IMR-90 (cell line): ENCODE results near the gene ETF1. TPM values are rescaled to one million over a fixed set of nuclear protein-coding genes. Genes with fewer than 3 reads are reported as not detected.
A peak's percentile ranks its signal among the peaks of the same experiment; 100 is the strongest.

Experiments
- ATAC-seq: fragments of 200-7000 bp; cut with Tn5 transposase; 2 replicates; pipeline ENCODE4 v1.9.1; 2020; ENCODE audit warnings: low read depth, mild to moderate bottlenecking, moderate library complexity
- BruUV-seq: library from RNA; stranded (reverse); fragments of 400-500 nt; replicated peaks from 2 replicates; lab custom pipeline; 2021; lab: Mats Ljungman, UMichigan
- CTCF ChIA-PET: fragments of 300-600 bp; formaldehyde crosslinking; extraction: SDS; loops from one replicate; lab custom pipeline; 2021; ENCODE audit warnings: antibody characterized with exemption; lab: Yijun Ruan, JAX
- POLR2A ChIA-PET: fragments of 300-600 bp; sonication (Branson Sonifier 250); formaldehyde crosslinking; loops from one replicate; lab custom pipeline; 2022; ENCODE audit warnings: antibody characterized with exemption; ENCODE audit not compliant: unreplicated experiment; lab: Charles Lee
- DNase-seq: peaks from one replicate; pipeline ENCODE4 v3.0.0; 2013
- H2AFZ ChIP-seq: replicated peaks from 2 replicates; pipeline ENCODE3; 2013; ENCODE audit warnings: low read length, mild to moderate bottlenecking; ENCODE audit not compliant: poor library complexity
- H2AK5ac ChIP-seq: 2 replicates; pipeline ENCODE4 v1.6.1; 2013; ENCODE audit warnings: low read depth, low read length, inconsistent platforms
- H2AK9ac ChIP-seq: replicated peaks from 2 replicates; pipeline ENCODE3; 2013; ENCODE audit warnings: mild to moderate bottlenecking, low read depth, low read length, moderate library complexity; ENCODE audit not compliant: poor library complexity
- H2BK120ac ChIP-seq: 2 replicates; pipeline ENCODE4 v1.6.1; 2013; ENCODE audit warnings: low read depth, low read length, inconsistent platforms
- H2BK15ac ChIP-seq: 3 replicates; pipeline ENCODE4 v1.6.1; 2013; ENCODE audit warnings: low read depth, low read length, inconsistent platforms
- H2BK20ac ChIP-seq: 2 replicates; pipeline ENCODE4 v1.6.1; 2013; ENCODE audit warnings: low read depth, mild to moderate bottlenecking, inconsistent platforms, low read length, moderate library complexity
- H2BK5ac ChIP-seq: 2 replicates; pipeline ENCODE4 v1.6.1; 2013; ENCODE audit warnings: mild to moderate bottlenecking, low read depth, low read length, inconsistent platforms; ENCODE audit not compliant: poor library complexity, severe bottlenecking
- H3K14ac ChIP-seq: replicated peaks from 2 replicates; pipeline ENCODE4 v1.6.1; 2013; ENCODE audit warnings: low read depth, low read length, inconsistent platforms
- H3K18ac ChIP-seq: 2 replicates; pipeline ENCODE4 v1.6.1; 2013; ENCODE audit warnings: low read depth, low read length, control low read depth
- H3K23ac ChIP-seq: 2 replicates; pipeline ENCODE4 v1.6.1; 2013; ENCODE audit warnings: low read depth, low read length, inconsistent platforms
- H3K27ac ChIP-seq: 2 replicates; pipeline ENCODE4 v1.5.1; 2013; ENCODE audit warnings: mild to moderate bottlenecking, control low read depth, low read length; ENCODE audit not compliant: insufficient read depth
- H3K27me3 ChIP-seq: 2 replicates; pipeline ENCODE4 v1.6.1; 2013; ENCODE audit warnings: low read length; ENCODE audit not compliant: control insufficient read depth, insufficient read depth
- H3K36me3 ChIP-seq: 2 replicates; pipeline ENCODE4 v1.6.1; 2013; ENCODE audit warnings: low read length, mixed read lengths; ENCODE audit not compliant: control insufficient read depth, insufficient read depth
- H3K4ac ChIP-seq: 2 replicates; pipeline ENCODE4 v1.6.1; 2013; ENCODE audit warnings: low read depth, low read length, inconsistent platforms
- H3K4me1 ChIP-seq: 2 replicates; pipeline ENCODE4 v1.6.1; 2013; ENCODE audit warnings: low read length, mixed read lengths; ENCODE audit not compliant: control insufficient read depth, insufficient read depth
- H3K4me2 ChIP-seq: 2 replicates; pipeline ENCODE4 v1.6.1; 2013; ENCODE audit warnings: low read depth, mild to moderate bottlenecking, control low read depth, low read length, moderate library complexity
- H3K4me3 ChIP-seq: 2 replicates; pipeline ENCODE4 v1.5.1; 2013; ENCODE audit warnings: low read depth, mild to moderate bottlenecking, control low read depth, low read length, moderate library complexity; ENCODE audit not compliant: insufficient read depth
- H3K56ac ChIP-seq: 2 replicates; pipeline ENCODE4 v1.6.1; 2013; ENCODE audit warnings: low read length, inconsistent platforms; ENCODE audit not compliant: insufficient read depth; ENCODE audit errors: extremely low read depth
- H3K79me1 ChIP-seq, 2 experiments: 2 replicates each; pipeline ENCODE4 v1.6.1; 2013; ENCODE audit warnings: low read length in 2 of 2, inconsistent platforms in 1 of 2, low read depth in 1 of 2
- H3K9ac ChIP-seq: 2 replicates; pipeline ENCODE4 v1.6.1; 2013; ENCODE audit warnings: low read depth, low read length, control low read depth
- H3K9me1 ChIP-seq: 2 replicates; pipeline ENCODE4 v1.6.1; 2013; ENCODE audit warnings: low read length, inconsistent platforms; ENCODE audit not compliant: insufficient read depth
- H3K9me3 ChIP-seq: 2 replicates; pipeline ENCODE4 v1.6.1; 2013; ENCODE audit warnings: low read length; ENCODE audit not compliant: control insufficient read depth, insufficient read depth
- H4K20me1 ChIP-seq: 2 replicates; pipeline ENCODE4 v1.6.1; 2013; ENCODE audit warnings: low read length, inconsistent platforms; ENCODE audit not compliant: insufficient read depth
- H4K5ac ChIP-seq: 2 replicates; pipeline ENCODE4 v1.6.1; 2013; ENCODE audit warnings: mild to moderate bottlenecking, low read depth, low read length, control low read depth
- H4K8ac ChIP-seq, 2 experiments: 2 replicates each; pipeline ENCODE4 v1.6.1; 2013; ENCODE audit warnings: low read depth in 2 of 2, low read length in 2 of 2, control low read depth in 1 of 2, inconsistent platforms in 1 of 2
- H4K91ac ChIP-seq: 2 replicates; pipeline ENCODE4 v1.6.1; 2013; ENCODE audit warnings: low read depth, low read length, inconsistent platforms; ENCODE audit not compliant: insufficient read depth
- NFE2L2 ChIP-seq: fragments of 150-350 bp; IDR thresholded peaks from 2 replicates; pipeline ENCODE4 v1.6.1; 2016; ENCODE audit warnings: low read depth, mild to moderate bottlenecking, low read length
- RFX5 ChIP-seq: IDR thresholded peaks from 2 replicates; pipeline ENCODE4 v1.8.0; 2012; ENCODE audit warnings: low read depth, mild to moderate bottlenecking, low read length, moderate library complexity
- WGBS, 2 experiments: methylation state at CpG; one replicate each; pipeline versions ENCODE4 v1.1.5 to v1.1.7; 2013; ENCODE audit warnings: missing lambda C conversion rate in 2 of 2; ENCODE audit not compliant: insufficient read length in 1 of 2; ENCODE audit errors: extremely low coverage in 2 of 2; 5-methylcytosine and 5-hydroxymethylcytosine counted together
- dilution Hi-C: fragments of 300-500 bp; cut with HindIII; formaldehyde crosslinking; loops from one replicate; pipeline ENCODE4 v1.14.3; 2018; ENCODE audit warnings: low sequenced_read_pairs; ENCODE audit not compliant: unreplicated experiment
- in situ Hi-C: fragments of 300-500 bp; cut with MboI; formaldehyde crosslinking; loops from 3 replicates; pipeline ENCODE4 v1.14.3; 2019; ENCODE audit warnings: low sequenced_read_pairs, inconsistent platforms, mixed read lengths
- intact Hi-C: fragments of 100-400 bp; cut with micrococcal nuclease; formaldehyde crosslinking; loops from 2 replicates; pipeline ENCODE4 v1.10.0; 2022
- polyA plus RNA-seq, 3 experiments: library from polyadenylated mRNA; depleted of rRNA; stranded (reverse); fragments of >200 nt; gene quantifications; 2 replicates each; pipeline ENCODE4 v1.2.3, GENCODE V29; 2012; ENCODE audit warnings: low replicate concordance in 1 of 3
- total RNA-seq: library from RNA; depleted of rRNA; stranded (reverse); fragments of >200 nt; gene quantifications from 2 replicates; pipeline ENCODE4 v1.2.3, GENCODE V29; 2012
- TF ChIP-seq, protein P1 (sequence below): conservative IDR thresholded peaks from 2 replicates; pipeline ENCODE4 v1.5.1; 2012; ENCODE audit warnings: mild to moderate bottlenecking, low read depth, low read length, improper control_type of control experiment

ETF1 gene
- total and polyA plus RNA-seq, 2 of the 4 experiments (the other 2 are of a cell fraction), result 53.2 to 126 TPM

- no peak for DNase-seq
- POLR2A ChIA-PET, result no interaction called here
Observed at GRCh38 chr5:138536665-138537315, 6.2 kb downstream of the ETF1 start.

More at GRCh38 chr5:138536665-138537315, 6.2 kb downstream of the ETF1 start:
- no peak overlapping the region for H4K8ac ChIP-seq
- no peak overlapping the region for H3K18ac ChIP-seq
- H3K4me3 ChIP-seq, result no peak overlapping the region
- BruUV-seq, result no TSS peak
- no peak overlapping the region for H2AK9ac ChIP-seq
- H3K4ac ChIP-seq, result no peak overlapping the region
- H2BK15ac ChIP-seq, result no peak overlapping the region
- peaks cover 2% of the 10 kb centered on the region; the same call in 1 of the 2 replicates for H3K9me1 ChIP-seq
- intact Hi-C loops, result no loop called here
- WGBS, 2 experiments, result no CpG with 5 or more reads among the region's 4 CpGs
- H2BK120ac ChIP-seq, result no peak overlapping the region
- TF ChIP-seq NFE2L2 (no peak), RFX5 (no peak)
- TF ChIP-seq, protein P1, sequence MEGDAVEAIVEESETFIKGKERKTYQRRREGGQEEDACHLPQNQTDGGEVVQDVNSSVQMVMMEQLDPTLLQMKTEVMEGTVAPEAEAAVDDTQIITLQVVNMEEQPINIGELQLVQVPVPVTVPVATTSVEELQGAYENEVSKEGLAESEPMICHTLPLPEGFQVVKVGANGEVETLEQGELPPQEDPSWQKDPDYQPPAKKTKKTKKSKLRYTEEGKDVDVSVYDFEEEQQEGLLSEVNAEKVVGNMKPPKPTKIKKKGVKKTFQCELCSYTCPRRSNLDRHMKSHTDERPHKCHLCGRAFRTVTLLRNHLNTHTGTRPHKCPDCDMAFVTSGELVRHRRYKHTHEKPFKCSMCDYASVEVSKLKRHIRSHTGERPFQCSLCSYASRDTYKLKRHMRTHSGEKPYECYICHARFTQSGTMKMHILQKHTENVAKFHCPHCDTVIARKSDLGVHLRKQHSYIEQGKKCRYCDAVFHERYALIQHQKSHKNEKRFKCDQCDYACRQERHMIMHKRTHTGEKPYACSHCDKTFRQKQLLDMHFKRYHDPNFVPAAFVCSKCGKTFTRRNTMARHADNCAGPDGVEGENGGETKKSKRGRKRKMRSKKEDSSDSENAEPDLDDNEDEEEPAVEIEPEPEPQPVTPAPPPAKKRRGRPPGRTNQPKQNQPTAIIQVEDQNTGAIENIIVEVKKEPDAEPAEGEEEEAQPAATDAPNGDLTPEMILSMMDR, result peak; percentile 27
- no peak overlapping the region for H3K4me2 ChIP-seq
- no peak overlapping the region for H2AK5ac ChIP-seq
- no peak overlapping the region for H3K23ac ChIP-seq
- H3K9me3 ChIP-seq, result no peaks in the 10 kb centered on the region
- in situ Hi-C loops, result no loop called here
- H3K36me3 ChIP-seq, result peaks cover 6% of the 10 kb centered on the region
- no peak overlapping the region for H2AFZ ChIP-seq
- H4K20me1 ChIP-seq, result peaks cover 84% of the 10 kb centered on the region
- H3K14ac ChIP-seq, result no peak overlapping the region
- H3K27ac ChIP-seq, result no peak overlapping the region
- peak; percentile 44; the same call in 1 of the 2 replicates for ATAC-seq
- dilution Hi-C loops, result no loop called here
- no peak overlapping the region for H4K91ac ChIP-seq
- CTCF ChIA-PET, result interaction anchor here (0.9 to 1.3 kb wide), 2 partner anchors 10 to 14 kb away, joined by 3 to 4 read pairs; no protein-coding TSS in a partner anchor
- peaks cover 4 to 34% of the 10 kb centered on the region in 2 experiments; a peak in 3 of 4 replicates for H3K79me1 ChIP-seq
- no peak overlapping the region for H2BK5ac ChIP-seq
- no peaks in the 10 kb centered on the region for H3K27me3 ChIP-seq
- H4K5ac ChIP-seq, result no peak overlapping the region
- no peak overlapping the region for H2BK20ac ChIP-seq
- no peaks in the 10 kb centered on the region for H3K4me1 ChIP-seq
- no peak overlapping the region for H3K56ac ChIP-seq
- H3K9ac ChIP-seq, result no peak overlapping the region
